GM12875 (cell line): ENCODE measurements around the gene DOCK4.

ENCODE experiments used
- H3K4me3 ChIP-seq: one replicate; pipeline ENCODE4 v1.5.1; 2011; ENCODE audit warnings: low read depth, low read length, control low read depth
- TF ChIP-seq, protein P1 (sequence below): IDR thresholded peaks from 2 replicates; pipeline ENCODE4 v1.5.1; 2011; ENCODE audit warnings: low read depth, mild to moderate bottlenecking, control low read depth, inconsistent platforms, low read length, moderate library complexity, borderline replicate concordance; ENCODE audit not compliant: insufficient read depth

Gene DOCK4

DNA sequence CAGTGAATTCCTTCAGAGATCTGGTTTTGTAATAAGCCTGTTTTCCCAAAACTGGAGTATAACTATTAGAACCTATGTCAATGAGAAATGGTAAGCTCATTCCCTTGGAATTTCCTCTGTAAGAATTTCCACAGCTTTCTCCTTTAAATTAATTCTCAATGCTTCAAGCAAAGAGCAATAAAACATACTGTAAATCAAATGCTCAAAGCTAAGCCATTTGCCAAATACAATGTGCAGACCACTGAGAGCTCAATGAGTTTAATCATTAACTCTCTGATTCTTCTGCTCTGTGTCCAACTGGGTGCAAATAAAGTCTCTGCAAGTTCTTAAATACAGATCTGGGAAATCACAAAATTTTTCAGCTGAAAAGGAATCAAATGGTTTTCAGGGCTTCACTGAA is 416.3 kb downstream of the DOCK4 start:
- H3K4me3 ChIP-seq = no peak overlapping the region
- TF ChIP-seq, protein P1, sequence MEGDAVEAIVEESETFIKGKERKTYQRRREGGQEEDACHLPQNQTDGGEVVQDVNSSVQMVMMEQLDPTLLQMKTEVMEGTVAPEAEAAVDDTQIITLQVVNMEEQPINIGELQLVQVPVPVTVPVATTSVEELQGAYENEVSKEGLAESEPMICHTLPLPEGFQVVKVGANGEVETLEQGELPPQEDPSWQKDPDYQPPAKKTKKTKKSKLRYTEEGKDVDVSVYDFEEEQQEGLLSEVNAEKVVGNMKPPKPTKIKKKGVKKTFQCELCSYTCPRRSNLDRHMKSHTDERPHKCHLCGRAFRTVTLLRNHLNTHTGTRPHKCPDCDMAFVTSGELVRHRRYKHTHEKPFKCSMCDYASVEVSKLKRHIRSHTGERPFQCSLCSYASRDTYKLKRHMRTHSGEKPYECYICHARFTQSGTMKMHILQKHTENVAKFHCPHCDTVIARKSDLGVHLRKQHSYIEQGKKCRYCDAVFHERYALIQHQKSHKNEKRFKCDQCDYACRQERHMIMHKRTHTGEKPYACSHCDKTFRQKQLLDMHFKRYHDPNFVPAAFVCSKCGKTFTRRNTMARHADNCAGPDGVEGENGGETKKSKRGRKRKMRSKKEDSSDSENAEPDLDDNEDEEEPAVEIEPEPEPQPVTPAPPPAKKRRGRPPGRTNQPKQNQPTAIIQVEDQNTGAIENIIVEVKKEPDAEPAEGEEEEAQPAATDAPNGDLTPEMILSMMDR = no peak

GRCh38 chr7:111789048-111789320 is 417.2 kb downstream of the DOCK4 start:
- TF ChIP-seq, protein P1 = no peak
- no peak overlapping the region for H3K4me3 ChIP-seq

GRCh38 chr7:111788286-111789047 is 417.7 kb downstream of the DOCK4 start:
- no peak overlapping the region for H3K4me3 ChIP-seq
- TF ChIP-seq, protein P1 = no peak

DNA sequence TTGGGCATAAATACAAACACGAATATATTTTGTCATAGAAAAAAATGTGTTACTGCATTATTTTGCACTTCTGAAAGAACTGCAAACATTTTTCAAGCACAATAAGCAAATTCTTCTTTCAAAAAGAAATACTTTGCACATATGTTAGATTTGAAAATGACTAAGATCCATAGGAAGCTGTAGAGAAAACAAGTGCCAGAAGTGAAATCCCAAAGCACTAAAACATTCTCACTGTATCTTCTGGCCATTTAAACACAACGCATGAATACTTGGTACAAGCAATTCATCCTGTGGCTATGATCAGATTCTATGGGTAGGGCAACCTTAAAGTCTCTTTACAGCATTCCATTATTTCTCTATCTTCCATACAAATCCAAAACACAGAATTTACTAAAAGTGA is 418.5 kb downstream of the DOCK4 start:
- TF ChIP-seq, protein P1 = no peak
- H3K4me3 ChIP-seq = no peak overlapping the region

GRCh38 chr7:111787099-111787498 is 419.1 kb downstream of the DOCK4 start:
- TF ChIP-seq, protein P1 = no peak
- H3K4me3 ChIP-seq = no peak overlapping the region

GRCh38 chr7:111785076-111785475 is 421.1 kb downstream of the DOCK4 start:
- TF ChIP-seq, protein P1 = no peak
- H3K4me3 ChIP-seq = no peak overlapping the region

DNA sequence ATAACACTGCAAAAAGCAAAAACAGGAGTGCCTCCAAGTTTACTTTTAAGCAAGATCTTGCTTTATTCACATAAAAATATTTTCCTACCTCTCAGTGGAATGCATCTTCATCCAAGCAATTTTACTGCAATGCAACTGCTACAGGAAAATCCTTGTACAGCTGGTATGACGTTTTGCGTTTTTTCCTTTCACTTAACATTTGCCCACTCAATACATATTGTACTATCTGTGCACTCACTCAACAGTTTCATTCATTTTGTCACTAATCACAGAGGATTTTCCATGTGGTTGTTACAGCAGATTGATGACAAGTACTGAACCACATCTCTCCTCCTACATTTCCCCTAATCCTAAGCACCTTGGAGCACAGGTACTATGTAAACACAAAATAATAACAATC is 421.9 kb downstream of the DOCK4 start:
- H3K4me3 ChIP-seq = no peak overlapping the region
- TF ChIP-seq, protein P1 = no peak
